ENCODE measurements around the gene TCF25.
A peak's percentile ranks its signal among the peaks of the same experiment; 100 is the strongest.
"Not testable (repeated sequence)": the region's sequence is repeated elsewhere in the genome, so short reads cannot be mapped to it uniquely, and the experiment has no call there.

The TCF25 gene

GRCh38 chr16:89869911-89870310 lies 3.5 kb upstream of the TCF25 start:
- in situ Hi-C loops (cut with MboI; ENCODE audit: low pct_unique_long_range_greater_than_20kb, low sequenced_read_pairs), result no loop called here
- no peak for DNase-seq

GRCh38 chr16:89870440-89870839 lies 3.0 kb upstream of the TCF25 start:
- in situ Hi-C loops (cut with MboI; ENCODE audit: low pct_unique_long_range_greater_than_20kb, low sequenced_read_pairs), result no loop called here

GRCh38 chr16:89871895-89872294 lies 1.5 kb upstream of the TCF25 start:
- no peak for DNase-seq
- in situ Hi-C loops (cut with MboI; ENCODE audit: low pct_unique_long_range_greater_than_20kb, low sequenced_read_pairs), result no loop called here

More at GRCh38 chr16:89870440-89870839, 3.0 kb upstream of the TCF25 start:
- no peak for DNase-seq

GRCh38 chr16:89873972-89874689 lies 739 bp downstream of the TCF25 start:
- peak; percentile 89 for DNase-seq
- in situ Hi-C loops (cut with MboI; ENCODE audit: low pct_unique_long_range_greater_than_20kb, low sequenced_read_pairs), result no loop called here

GRCh38 chr16:89879123-89879522 lies 5.7 kb downstream of the TCF25 start:
- in situ Hi-C loops (cut with MboI; ENCODE audit: low pct_unique_long_range_greater_than_20kb, low sequenced_read_pairs); DNase-seq: not testable (repeated sequence)

GRCh38 chr16:89880477-89881367 lies 7.3 kb downstream of the TCF25 start:
- no peak for DNase-seq
- in situ Hi-C loops (cut with MboI; ENCODE audit: low pct_unique_long_range_greater_than_20kb, low sequenced_read_pairs), result no loop called here

GRCh38 chr16:89881368-89881730 lies 8.0 kb downstream of the TCF25 start:
- in situ Hi-C loops (cut with MboI; ENCODE audit: low pct_unique_long_range_greater_than_20kb, low sequenced_read_pairs), result no loop called here
- no peak for DNase-seq

- DNase-seq, result no peak
- in situ Hi-C loops (cut with MboI; ENCODE audit: low pct_unique_long_range_greater_than_20kb, low sequenced_read_pairs), result no loop called here
Measured at GRCh38 chr16:89883346-89884040, 10.1 kb downstream of the TCF25 start.

- DNase-seq, result no peak
- in situ Hi-C loops (cut with MboI; ENCODE audit: low pct_unique_long_range_greater_than_20kb, low sequenced_read_pairs), result no loop called here
Measured at GRCh38 chr16:89884041-89884421, 10.6 kb downstream of the TCF25 start.

- DNase-seq, result no peak
- in situ Hi-C loops (cut with MboI; ENCODE audit: low pct_unique_long_range_greater_than_20kb, low sequenced_read_pairs), result no loop called here
Measured at GRCh38 chr16:89887243-89887642, 13.9 kb downstream of the TCF25 start.

- DNase-seq, result no peak
- in situ Hi-C loops (cut with MboI; ENCODE audit: low pct_unique_long_range_greater_than_20kb, low sequenced_read_pairs), result no loop called here
Measured at GRCh38 chr16:89890200-89890599, 16.8 kb downstream of the TCF25 start.

- in situ Hi-C loops (cut with MboI; ENCODE audit: low pct_unique_long_range_greater_than_20kb, low sequenced_read_pairs), result no loop called here
- DNase-seq, result no peak
Measured at GRCh38 chr16:89890886-89891657, 17.7 kb downstream of the TCF25 start.

GRCh38 chr16:89892055-89892630 lies 18.8 kb downstream of the TCF25 start:
- no peak for DNase-seq
- in situ Hi-C loops (cut with MboI; ENCODE audit: low pct_unique_long_range_greater_than_20kb, low sequenced_read_pairs), result no loop called here

- in situ Hi-C loops (cut with MboI; ENCODE audit: low pct_unique_long_range_greater_than_20kb, low sequenced_read_pairs), result no loop called here
- DNase-seq, result no peak
Measured at GRCh38 chr16:89892635-89893034, 19.2 kb downstream of the TCF25 start.

GRCh38 chr16:89893642-89894548 lies 20.5 kb downstream of the TCF25 start:
- DNase-seq, result no peak
- in situ Hi-C loops (cut with MboI; ENCODE audit: low pct_unique_long_range_greater_than_20kb, low sequenced_read_pairs), result no loop called here

GRCh38 chr16:89895482-89896250 lies 22.3 kb downstream of the TCF25 start:
- DNase-seq, result no peak
- in situ Hi-C loops (cut with MboI; ENCODE audit: low pct_unique_long_range_greater_than_20kb, low sequenced_read_pairs), result no loop called here

- in situ Hi-C loops (cut with MboI; ENCODE audit: low pct_unique_long_range_greater_than_20kb, low sequenced_read_pairs), result no loop called here
Measured at GRCh38 chr16:89897204-89897603, 23.8 kb downstream of the TCF25 start.

More at GRCh38 chr16:89897204-89897603, 23.8 kb downstream of the TCF25 start:
- DNase-seq, result no peak
